22Rv1 (cell line): ENCODE results near the gene UBC.

Experiments used
- CTCF ChIP-seq: fragments of 450-650 bp; IDR thresholded peaks from 2 replicates; pipeline ENCODE4 v1.5.1; 2017; ENCODE audit warnings: mild to moderate bottlenecking
- ZFX ChIP-seq: fragments of 450-650 bp; IDR thresholded peaks from 2 replicates; pipeline ENCODE4 v1.6.1; 2017; ENCODE audit warnings: antibody characterized with exemption, borderline replicate concordance

DNA sequence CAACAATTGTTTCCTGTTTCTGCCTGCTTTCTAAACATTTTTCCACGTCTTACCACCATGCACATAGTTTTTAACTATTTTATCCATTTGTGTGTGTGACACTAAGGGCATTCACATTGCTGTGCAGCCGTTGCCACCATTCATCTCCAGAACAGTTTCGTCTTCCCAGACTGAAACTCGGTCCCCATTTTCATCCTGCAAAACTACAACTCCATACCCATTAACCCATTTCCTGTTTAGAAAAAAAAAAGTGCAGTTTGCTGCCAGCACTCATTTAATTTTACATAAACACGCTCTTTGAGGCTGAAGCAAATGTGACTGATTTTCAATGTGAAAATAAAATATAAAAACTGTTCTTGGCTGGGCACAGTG is 15.5 kb downstream of the UBC start:
- TF ChIP-seq CTCF (no peak), ZFX (no peak)
